ENCODE results near the gene TMEM63B.
"Not testable (repeated sequence)": the region's sequence is repeated elsewhere in the genome, so short reads cannot be mapped to it uniquely, and the experiment has no call there.

TMEM63B gene

DNA sequence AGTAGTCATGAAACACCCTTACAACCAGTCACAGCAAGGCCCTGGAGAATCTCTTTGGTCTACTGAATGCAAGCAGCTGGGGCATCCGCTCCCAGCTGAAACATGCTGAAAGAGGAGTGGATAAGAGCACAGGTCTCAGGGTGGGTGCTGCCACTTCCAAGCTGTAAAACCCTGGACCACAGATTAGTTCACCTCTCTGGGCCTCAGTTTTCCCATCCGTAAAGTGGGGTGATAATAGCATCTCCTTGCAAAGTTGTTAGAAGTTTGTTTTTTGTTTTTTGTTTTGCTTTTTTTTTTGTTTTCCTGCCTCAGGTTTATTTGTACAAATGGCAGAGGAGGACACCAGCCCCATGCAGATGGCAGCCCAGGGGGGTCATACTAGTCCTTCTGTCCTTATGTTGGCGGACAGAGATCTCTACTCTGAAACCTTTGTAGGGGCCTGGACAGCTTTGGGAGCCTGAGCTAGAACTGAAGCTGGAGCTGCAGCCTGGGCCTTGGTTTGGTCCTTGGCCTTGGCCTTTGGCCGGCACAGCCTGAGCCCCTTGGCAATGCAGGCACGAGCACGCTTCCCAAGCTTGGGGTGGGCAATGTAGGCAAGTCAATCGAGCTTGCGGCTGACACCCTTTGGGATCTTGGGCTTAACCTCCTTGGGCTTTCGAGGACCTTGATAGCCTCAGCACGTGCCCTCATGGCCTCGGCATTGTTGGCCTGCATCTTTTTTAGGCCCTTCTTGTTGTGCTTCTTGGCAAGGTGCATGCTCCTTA lies 38.3 kb upstream of the TMEM63B start:
- H3K4me3 ChIP-seq (ENCODE audit: low read length), result no peak overlapping the region
- no peak for TF ChIP-seq ZNF274 (IDR thresholded peaks at IDR 0.05; ENCODE audit: low read depth, low read length)

DNA sequence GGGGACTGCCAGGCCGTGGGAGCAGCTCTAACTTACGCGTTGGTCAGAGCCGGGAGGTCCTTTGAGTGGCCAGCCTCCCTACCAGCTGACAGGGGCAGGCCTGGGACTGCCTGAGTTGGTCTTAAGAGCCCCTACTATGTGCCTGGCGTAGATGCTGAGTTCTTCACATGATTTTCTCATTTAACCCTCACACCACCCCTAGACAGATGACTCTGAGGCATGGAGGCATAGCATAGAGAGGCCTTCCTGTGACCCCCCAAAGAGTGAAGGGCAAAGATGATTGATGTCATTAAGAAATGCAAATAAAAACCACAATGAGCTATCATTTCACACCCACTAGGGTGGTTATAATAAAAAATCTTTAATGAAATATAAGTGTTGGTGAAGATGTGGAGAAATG lies 36.9 kb upstream of the TMEM63B start:
- no peak overlapping the region for H3K4me3 ChIP-seq (ENCODE audit: low read length)
- TF ChIP-seq ZNF274 (IDR thresholded peaks at IDR 0.05; ENCODE audit: low read depth, low read length), result no peak

DNA sequence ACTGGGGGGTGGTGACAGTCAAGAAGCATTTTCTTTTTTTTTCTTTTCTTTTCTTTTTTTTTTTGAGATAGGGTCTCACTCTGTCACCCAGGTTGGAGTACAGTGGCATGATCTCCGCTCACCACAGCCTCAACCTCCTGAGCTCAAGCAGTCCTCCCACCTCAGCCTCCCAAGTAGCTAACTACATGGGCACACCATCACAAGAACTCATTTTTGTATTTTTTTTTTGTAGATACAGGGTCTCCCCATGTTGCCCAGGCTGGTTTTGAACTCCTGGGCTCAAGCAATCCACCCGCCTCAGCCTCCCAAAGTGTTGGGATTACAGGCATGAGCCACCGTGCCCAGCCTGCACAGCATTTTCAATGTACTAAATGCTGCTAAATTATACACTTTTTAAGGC lies 36.0 kb upstream of the TMEM63B start:
- not testable (repeated sequence) for H3K4me3 ChIP-seq (ENCODE audit: low read length)

DNA sequence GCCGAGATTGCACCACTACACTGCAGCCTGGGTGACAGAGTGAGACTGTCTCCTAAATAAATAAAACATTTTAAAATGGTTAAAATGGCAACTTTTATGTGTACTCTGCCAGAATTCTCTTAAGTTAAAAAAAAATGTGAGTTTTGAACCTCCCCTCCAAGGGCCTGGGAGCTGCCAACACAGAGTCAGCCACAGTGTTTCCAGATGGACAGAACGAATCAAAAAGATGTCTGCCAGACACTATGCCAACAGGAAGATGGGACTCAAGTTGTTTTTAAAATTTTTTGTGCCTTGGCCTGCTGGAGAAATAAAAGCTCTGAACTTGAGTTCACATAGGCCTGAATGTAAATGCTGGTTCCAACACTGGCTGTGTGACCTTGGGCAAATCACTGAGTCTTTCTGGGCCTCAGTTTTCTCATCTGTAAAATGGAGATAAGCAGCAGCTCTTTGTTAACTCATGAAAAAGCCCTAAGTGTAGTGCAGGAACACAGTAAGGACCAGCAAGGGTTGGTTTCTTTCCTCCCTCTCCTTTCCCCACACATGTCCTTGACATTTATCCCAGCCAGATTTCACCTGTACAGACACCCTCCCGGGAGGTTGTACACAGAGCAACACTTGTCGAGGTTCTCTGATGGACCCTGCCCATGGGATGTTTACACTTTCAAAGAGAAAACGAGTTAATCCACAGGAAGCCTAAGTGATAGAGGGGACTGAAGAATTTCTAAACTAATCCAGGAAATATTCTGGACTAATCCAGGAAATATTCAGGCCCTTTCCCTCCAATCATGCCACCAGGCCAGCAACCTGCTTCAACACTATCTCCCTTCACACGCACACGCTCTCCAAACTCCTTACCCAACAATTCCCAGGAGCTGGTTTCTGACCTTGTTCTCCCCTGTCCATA lies 35.1 kb upstream of the TMEM63B start:
- no peak overlapping the region for H3K4me3 ChIP-seq (ENCODE audit: low read length)
- no peak for TF ChIP-seq ZNF274 (IDR thresholded peaks at IDR 0.05; ENCODE audit: low read depth, low read length)

DNA sequence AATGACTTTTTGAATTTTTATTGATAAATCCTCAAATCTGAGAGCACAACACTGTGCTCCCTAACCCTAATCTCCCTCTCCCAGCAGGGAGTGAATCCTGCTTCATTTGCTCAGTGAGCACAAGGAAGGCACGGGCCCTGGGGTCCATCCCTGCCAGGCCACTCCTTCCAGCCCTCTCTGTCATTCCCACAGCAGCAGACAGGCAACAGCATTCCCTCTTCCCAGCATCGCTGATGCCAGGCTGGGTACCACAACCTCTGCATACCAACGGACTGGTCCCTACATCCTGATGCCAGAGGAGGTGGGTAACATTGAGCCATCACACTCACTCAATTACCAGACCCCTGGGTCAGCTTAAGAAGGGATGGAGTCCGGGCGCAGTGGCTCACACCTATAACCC lies 34.3 kb upstream of the TMEM63B start:
- no peak for TF ChIP-seq ZNF274 (IDR thresholded peaks at IDR 0.05; ENCODE audit: low read depth, low read length)
- no peak overlapping the region for H3K4me3 ChIP-seq (ENCODE audit: low read length)

DNA sequence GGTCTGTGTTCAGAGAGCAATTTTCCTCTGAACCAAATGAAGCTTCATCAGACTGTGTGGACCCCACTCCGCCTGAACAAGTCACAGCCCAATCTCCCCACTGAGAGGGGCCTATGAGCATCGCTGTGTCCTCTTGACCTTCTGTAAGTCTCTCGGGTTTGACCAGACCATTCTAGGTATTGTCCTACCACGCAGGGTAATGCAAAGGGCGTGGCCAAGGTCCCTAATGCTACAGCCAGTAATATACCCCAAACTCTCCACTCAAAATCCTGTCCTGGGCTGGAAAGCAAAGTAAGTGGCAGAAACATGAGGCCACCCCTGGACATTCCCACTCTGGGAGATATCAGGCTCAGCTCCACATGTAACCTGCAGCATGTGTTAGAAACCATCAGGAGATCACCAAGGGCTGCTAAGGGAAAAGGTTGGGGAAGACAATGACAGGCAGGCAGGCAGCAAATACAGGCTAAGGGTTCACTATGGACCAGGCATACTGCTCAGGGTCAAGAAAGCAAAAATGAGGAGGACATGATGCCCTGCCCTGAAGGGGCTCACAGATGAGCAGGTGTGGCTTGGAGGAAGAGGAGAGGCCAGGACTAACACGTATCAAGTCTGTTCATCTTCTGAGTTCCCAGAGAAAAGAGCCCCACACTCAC lies 33.5 kb upstream of the TMEM63B start:
- no peak overlapping the region for H3K4me3 ChIP-seq (ENCODE audit: low read length)
- no peak for TF ChIP-seq ZNF274 (IDR thresholded peaks at IDR 0.05; ENCODE audit: low read depth, low read length)

DNA sequence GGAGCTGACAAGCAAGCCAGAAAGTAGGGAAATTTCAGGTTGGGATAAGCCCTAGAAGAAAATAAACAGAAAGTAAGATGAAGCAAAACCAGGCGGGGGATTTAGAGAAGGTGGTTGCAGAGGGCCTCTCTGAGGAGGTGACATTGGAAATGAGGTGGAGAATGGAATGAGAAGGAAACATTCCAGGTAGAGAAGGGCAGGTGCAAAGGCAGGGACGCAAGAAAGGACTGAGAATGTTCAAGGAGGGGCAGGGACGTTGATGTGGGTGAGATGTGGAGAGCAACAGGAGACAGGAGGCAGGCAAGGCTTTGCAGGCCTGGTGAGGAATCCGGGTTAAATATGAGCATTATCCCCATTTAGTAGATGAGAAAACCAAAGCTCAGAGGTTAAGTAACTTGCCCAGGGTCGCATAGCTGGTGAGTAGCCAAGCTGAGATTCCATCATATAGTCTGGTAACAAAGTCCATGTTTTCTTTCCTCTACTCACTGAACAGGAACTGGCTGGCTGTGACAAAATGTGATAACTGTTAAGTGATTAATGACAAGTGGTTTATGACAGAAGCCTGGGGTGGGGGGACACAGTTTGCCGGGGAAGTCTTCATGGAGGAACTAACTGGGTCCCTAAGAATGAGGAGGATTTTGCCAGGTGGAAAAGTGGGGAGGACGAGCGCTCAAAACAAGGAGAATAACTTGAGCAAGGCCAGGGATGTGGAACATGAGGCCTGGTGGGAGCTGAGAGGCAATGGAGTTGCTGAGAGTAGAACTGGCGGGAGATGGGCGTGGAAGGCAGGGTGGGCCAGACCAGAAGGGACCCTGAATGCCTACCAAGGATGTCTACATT lies 32.7 kb upstream of the TMEM63B start:
- no peak overlapping the region for H3K4me3 ChIP-seq (ENCODE audit: low read length)
- no peak for TF ChIP-seq ZNF274 (IDR thresholded peaks at IDR 0.05; ENCODE audit: low read depth, low read length)

DNA sequence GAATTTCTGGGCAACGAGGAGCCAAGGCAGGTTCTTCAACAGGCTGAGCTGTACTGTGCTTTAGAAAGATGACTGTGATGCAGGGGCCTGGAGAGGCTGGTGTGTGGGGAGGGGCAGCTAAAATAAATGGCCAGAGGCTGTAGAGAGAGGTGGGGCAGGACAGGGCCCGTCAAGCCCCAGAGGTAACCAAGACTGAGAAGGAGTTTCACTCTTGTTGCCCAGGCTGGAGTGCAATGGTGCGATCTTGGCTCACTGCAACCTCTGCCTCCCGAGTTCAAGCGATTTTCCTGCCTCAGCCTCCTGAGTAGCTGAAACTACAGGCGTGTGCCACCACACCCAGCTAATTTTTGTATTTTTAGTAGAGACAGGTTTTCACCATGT lies 32.1 kb upstream of the TMEM63B start:
- not testable (repeated sequence) for H3K4me3 ChIP-seq (ENCODE audit: low read length)

DNA sequence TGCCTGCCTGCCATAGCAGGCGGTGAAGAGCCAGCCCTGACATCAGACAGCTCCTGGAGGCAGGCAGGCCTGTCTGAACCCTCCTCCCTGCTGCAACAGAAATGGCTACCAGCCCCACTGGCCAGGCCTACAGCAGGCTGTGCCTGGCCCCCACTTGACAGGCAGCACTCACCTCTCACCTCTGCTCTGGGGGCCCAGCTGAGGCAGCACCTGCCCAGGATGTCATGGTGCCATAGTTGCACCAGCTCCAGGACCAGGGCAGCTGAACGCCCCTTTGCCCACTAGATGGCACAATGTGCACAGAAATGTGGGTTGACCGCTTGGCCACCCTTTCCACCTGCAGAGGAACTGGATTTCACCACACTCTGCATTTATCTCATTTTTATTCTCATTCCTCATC lies 30.7 kb upstream of the TMEM63B start:
- H3K4me3 ChIP-seq (ENCODE audit: low read length), result no peak overlapping the region
- no peak for TF ChIP-seq ZNF274 (IDR thresholded peaks at IDR 0.05; ENCODE audit: low read depth, low read length)

DNA sequence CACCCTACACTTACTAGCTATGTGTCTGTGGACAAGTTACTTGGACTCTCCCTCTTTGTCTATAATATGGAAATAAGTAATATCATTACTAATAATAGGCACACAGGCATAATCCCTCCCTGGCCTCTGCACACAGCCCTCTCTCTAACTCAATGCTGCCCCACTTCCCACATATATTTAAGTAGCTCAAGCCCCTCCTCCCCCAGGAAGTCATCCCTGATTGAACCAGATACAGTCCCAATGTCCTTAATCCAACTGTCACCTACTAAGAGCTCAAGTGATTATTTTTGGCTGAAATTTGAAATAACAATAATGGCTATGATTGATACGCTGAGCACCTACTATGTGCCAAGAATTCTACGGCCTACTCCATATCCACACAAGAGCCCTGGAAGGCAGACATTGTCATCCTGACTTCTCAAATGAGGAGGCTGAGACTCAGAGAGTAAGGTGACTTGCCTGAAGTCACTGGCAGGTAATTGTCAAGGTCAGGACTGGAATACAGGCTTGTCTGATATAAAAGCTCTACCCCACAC lies 29.5 kb upstream of the TMEM63B start:
- no peak for TF ChIP-seq ZNF274 (IDR thresholded peaks at IDR 0.05; ENCODE audit: low read depth, low read length)

DNA sequence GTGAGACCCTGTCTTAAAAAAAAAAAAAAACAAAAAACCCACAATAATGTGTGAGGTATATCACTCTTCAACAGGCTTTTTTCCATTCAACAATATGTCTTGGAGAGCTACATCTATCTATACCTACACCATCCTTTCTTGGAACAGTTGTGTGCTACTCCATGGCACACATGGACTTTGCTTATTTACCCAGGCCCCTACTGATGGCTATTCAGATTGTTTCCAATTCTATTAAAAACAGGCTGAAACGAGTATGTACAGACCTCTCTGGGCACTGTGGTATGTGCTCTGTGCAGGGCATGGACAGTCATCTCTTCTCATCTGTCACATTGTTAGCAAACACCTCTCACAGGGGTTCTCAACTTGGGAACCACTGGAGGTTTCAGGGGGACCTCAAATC lies 28.2 kb upstream of the TMEM63B start:
- no peak for TF ChIP-seq ZNF274 (IDR thresholded peaks at IDR 0.05; ENCODE audit: low read depth, low read length)

More for the DNA sequence above, 29.5 kb upstream of the TMEM63B start:
- no peak overlapping the region for H3K4me3 ChIP-seq (ENCODE audit: low read length)

DNA sequence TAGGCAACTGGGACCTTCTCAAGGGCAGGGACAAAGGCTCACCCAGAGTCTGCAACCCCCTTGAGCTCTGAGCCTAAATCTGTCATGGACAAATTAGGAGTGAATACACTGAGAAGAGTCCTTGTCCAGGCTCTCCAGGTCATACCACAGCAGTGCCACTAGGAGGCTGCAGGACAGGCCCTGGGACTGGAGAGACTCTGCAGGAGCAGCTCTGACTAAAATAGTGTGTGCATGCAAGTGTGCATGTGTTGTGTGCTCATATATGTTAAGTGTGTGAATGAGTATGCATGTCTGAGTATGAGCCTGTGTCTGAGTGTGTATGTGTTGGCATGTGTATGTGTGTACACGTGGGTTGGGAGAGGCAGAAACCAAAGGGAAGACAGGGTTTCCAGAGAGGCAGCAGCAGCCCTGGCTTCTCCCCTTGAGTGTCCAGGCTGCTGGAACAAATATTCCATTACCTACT lies 27.2 kb upstream of the TMEM63B start:
- TF ChIP-seq ZNF274 (IDR thresholded peaks at IDR 0.05; ENCODE audit: low read depth, low read length), result no peak
- H3K4me3 ChIP-seq (ENCODE audit: low read length), result no peak overlapping the region

More for the DNA sequence above, 28.2 kb upstream of the TMEM63B start:
- H3K4me3 ChIP-seq (ENCODE audit: low read length), result no peak overlapping the region

DNA sequence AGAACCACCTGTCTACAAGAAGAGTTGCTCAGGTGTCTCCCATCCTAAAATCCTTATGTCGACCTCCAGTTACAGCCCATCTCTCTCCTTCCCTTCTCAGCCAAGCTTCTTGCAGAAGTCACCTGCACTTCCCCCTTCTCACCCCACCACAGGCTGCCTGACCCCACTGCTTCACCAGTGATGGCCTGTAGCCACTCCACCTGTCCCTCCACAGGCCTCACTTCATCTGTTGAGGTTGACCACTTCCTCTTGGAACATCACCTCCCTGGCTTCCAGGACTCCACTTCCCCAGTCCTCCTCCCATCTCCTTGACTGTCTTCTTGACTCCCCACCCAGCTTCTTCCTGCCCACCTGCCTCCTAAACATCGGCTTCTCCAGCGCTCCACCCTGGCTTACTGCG lies 25.5 kb upstream of the TMEM63B start:
- TF ChIP-seq ZNF274 (IDR thresholded peaks at IDR 0.05; ENCODE audit: low read depth, low read length), result no peak
- no peak overlapping the region for H3K4me3 ChIP-seq (ENCODE audit: low read length)

DNA sequence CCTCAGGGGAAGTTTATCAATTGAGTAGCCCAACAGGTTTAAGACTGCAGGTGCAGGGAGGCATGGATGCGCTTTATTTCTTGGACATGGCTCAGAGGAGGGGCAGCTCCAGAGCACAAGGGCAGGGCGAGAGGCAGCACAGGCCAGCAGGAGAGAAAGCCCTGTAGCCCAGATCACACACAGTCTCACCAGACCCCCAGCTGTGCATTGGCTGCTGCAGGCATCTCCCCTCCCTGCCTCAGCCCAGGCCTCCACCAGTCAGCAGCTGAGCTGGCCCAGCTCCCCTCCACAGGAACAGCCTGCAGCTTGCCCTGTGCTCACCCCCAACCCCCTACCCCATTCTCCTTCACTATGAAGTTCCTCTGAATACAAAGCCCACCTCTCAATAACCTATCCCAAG lies 24.8 kb upstream of the TMEM63B start:
- TF ChIP-seq ZNF274 (IDR thresholded peaks at IDR 0.05; ENCODE audit: low read depth, low read length), result no peak
- H3K4me3 ChIP-seq (ENCODE audit: low read length), result no peak overlapping the region
